GM21825 (cell line): ENCODE data around the gene TEX22.
A peak's percentile ranks its signal among the peaks of the same experiment; 100 is the strongest.

Experiments
- ATAC-seq: cut with Tn5 transposase; IDR thresholded peaks from one replicate; pipeline ENCODE4 v1.9.1; 2021; ENCODE audit warnings: mild to moderate bottlenecking, moderate library complexity; ENCODE audit not compliant: unreplicated experiment

The TEX22 gene

DNA sequence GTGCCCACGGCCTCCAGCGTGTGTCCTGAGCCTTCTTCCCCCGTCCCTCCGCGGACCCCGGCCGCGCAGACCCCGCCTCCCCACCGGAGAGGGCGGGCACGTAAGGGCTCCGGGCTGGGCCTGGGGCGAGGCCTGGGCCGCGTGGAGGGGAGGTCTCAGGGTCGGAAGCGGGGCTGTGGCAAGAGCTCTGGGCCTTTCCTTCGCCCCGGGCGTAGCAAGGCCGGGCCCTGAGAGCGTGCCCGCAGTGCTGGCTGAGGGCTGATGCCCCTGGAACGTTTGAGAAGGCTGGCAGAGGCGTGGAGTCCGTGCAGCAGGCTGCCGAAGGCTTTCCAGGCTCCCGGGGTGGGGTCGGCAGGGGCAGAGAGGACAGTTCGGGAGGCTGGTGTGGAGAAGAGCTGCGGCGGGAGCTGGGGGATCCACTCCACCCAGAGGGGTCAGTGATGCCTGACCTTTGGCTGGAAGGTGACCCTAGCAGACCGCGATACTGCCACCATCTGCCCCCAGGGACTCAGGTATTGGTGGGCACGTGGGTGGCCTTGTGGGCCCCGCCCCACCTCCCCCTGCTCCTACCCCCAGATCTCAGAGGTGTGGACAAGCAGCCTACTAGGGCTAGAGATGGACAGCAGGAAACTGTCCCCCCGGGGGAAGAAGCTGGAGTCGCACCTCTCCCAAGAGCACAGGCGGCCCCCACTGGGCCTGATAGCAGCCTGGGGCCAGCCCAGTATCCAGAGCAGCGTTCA lies 558 bp downstream of the TEX22 start:
- peak; percentile 19 for ATAC-seq

DNA sequence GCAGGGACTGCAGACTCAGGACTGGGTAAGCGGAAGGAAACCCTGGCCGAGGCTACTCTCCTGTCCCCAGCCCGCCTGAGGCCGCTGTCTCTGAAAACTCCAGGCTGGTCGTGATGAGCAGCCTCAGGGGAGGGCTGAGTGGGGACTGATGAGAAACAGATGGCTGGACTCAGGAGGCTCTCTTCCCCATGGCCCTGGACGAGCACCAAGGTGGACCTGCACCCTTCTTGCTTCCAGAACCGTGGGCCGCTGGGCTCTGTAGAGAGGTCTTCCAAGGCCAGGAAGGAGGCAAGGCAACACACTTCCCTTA lies 1.1 kb downstream of the TEX22 start:
- no peak for ATAC-seq

DNA sequence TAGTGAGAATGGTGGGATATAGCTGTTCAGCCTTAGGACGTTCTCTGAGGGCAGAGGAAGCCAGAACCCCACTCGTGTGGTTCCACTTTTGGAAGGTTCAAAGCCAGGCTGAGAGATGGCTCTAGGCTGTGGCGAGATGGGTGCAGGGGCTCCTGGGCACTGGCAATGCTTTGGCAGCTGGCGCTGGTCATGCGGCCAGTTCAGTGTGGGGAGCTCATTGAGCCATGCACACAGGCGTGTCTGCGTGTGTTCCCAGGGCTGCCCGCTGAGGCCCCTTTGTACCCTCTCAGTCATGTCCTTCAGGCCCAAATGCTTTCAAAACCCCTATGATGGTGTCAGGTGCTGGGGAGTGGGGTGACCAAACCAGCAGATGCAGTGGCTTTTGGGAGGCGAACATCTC lies 1.7 kb downstream of the TEX22 start:
- ATAC-seq = no peak

DNA sequence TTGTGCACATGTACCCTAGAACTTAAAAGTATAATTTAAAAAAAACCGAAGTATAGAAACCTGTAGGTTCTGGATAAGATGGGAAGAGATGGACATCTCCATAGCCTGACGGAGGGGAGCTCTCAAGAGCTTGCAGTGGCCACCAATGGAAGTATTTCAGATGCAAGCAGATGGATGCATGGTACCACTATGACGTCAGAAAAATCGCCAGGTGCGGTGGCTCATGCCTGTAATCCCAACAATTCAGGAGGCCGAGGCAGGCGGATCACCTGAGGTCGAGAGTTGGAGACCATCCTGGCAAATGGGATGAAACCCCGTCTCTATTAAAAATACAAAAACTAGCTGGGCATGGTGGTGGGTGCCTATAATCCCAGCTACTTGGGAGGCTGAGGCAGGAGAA lies 3.4 kb downstream of the TEX22 start:
- no peak for ATAC-seq

DNA sequence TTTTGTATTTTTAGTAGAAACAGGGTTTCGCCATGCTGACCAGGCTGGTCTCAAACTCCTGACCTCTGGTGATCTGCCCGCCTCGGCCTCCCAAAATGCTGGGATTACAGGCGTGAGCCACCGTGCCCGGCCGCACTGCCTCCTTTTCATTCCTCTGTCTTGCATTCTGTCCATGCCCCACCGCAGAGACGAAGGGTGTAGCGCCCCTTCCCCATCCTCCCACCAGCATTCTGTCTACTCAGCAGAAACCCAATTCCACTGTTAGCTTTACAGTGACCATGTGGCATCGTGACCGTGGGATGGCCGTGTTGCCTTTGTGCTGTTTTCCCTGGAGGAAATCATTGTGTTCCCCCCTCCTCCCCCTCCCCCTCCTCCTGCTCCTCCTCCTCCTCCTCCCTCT lies 10.3 kb downstream of the TEX22 start:
- no peak for ATAC-seq

DNA sequence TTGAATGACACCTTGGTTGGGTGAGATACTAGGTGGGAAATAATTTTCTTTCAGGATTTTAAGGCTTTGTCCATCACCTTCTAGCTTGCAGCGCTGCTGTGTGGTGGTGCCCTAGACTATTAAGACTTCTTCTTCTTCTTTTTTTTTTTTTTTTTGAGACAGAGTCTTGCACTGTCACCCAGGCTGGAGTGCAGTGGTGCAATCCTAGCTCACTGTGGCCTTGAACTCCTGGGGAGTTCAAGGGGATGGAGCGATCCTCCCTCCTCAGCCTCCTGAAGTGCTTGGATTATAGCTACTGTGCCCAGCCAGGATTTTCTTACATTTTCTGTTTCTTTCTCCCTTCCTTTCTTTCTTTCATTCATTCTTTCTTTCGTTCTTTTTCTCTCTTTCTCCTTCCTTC lies 11.0 kb downstream of the TEX22 start:
- no peak for ATAC-seq

DNA sequence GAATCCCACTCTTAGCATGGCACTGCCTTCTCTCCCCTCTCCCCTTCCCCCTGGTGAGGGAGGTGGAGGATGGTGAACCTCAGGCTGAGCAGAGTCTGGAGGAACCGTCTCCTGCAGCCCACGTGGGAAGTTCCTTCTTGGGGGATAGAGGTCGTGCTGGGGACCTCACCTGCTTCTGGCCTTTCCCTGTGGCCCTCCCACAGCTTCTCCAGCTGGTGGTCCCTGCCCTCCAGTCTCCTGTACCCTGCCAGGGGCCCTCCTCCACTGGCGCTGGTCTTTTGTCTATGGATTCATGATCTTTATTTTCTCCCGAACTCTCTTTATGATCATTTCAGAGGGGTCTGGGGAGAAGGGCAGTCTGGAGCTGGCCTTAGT lies 12.3 kb downstream of the TEX22 start:
- ATAC-seq = no peak

DNA sequence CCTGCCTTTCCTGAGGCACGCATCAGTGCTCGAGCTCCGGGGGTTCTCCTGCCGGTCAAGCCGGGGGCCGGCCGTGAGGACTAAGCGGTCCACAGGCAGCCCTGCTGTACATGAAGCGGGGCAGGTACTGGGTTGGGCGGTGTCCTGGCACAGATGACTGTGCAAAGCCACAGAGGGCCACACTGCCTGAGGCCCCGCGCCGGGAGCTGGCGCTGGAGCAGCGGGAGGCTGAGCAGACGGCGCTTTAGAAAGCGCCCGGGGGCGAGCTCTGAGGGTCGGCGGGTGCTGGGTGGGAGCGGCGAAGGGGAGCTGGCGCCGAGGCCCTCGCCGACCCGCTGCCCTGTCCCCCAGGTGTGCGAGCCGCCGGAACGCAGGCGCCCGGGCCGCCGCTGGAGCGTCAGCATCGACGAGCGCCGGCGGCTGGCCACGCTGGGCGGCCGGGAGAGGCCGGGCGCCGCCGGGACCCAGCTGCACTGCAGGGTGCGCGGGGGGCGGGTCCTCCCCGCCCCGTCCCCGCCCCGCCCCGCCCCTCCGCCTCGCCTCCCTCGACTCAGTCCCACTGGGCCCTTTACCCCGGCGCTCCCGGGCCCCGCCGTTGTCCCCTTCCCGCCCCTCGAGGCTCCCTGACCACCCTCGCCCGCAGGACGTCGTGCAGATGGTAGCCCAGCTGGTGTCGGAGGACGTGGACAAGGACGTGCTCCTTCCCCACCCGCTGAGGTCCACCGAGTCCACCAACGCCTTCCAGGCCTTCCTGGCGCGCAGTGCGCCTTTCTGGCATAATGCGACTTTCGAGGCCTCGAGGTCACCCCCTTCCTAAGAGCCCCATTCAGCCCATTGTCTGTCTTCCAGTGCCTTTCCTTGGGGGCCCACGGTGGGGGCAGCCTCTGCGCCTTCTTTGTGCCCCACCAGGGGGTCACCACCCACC lies 12.9 kb downstream of the TEX22 start:
- no peak for ATAC-seq

DNA sequence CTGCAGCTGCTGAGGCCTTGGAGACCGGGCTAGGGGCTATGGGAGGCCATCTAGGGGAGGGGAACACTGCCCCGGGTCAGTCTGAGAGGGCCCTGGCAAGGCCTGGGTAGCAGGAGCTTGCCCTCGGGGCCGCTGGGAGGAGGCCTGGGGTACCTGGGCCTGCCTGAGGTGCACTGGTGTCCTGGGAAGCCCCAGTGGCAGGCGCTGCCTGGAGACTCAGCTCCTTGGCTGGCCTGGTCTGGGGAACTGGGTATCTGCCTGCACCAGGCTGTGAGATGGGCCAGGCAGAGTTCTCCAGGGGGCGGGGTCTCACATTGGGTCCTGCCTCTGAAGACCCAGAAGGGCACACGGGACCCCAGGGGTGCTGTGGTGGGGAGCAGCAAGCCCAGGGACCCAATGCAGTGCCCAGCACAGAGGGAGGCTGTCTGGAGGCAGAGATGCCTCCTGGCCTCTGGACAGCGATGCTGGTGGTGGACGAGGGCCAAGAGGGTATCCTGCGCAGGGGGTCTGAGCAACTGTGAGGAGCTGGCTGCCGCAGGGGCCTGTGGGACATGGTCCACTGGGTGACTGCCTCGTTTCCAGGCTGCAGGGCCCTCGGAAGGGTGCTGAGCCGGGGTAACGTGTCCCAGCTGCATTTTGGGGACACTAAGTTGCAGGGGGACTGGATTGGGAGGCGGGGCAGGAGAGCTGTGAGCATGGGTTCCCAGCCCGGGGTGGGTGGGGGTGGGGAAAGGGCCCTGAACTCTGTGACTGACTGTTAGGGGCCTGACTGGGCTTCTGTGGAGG lies 13.8 kb downstream of the TEX22 start:
- no peak for ATAC-seq

DNA sequence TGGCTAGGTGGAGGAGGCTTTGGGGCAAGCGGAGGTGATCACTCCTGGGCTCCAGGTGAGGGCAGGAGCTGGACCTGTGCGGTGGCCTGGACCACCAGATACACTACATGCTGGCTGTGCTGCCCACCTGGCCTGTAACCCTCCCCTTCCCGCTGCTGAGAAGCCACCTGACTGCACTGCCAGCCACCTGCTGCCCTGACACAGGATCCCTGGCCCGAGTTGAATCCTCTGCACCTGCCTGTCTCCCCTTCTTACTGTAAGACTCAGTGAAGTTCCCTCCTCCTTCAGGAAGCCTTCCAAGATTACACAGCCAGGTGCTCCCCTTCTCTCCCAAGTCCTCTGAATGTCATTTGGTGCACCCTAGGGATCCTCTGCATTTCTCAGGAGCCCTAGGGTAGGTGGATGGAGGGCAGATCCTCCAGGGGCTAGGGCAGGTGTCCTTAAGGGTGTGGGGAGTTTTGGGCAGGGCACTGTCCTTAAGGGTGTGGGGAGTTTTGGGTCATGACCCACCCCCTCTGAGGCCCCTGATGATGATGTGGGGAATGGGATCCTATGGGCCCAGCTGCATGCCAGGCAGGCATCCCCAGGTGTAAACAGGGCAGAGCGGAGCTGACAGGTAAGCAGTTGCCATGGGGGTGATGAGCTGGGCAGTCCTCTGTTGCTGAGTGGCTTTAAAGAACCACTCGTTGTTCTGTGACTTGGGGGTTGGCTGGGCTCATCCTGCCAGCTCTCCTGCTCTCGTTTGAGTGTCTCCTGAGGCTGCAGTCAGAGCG lies 14.6 kb downstream of the TEX22 start:
- ATAC-seq = no peak

DNA sequence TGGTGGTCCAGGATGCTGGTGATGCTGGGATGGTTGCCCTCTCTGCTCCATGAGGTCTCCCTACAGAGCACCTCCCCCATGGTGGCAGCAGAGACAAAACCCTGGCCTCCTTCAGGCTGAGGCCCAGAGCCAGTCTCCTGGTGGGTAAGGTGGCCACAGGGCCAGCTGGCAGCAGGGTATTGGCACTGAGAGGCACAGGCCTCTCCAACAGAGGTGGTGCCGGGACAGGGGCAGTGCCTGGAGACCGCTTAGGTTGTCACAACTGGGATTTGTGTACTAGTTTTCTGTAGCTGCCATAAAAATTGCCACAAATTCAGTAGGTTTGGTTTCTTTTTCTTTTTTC lies 15.2 kb downstream of the TEX22 start:
- no peak for ATAC-seq

DNA sequence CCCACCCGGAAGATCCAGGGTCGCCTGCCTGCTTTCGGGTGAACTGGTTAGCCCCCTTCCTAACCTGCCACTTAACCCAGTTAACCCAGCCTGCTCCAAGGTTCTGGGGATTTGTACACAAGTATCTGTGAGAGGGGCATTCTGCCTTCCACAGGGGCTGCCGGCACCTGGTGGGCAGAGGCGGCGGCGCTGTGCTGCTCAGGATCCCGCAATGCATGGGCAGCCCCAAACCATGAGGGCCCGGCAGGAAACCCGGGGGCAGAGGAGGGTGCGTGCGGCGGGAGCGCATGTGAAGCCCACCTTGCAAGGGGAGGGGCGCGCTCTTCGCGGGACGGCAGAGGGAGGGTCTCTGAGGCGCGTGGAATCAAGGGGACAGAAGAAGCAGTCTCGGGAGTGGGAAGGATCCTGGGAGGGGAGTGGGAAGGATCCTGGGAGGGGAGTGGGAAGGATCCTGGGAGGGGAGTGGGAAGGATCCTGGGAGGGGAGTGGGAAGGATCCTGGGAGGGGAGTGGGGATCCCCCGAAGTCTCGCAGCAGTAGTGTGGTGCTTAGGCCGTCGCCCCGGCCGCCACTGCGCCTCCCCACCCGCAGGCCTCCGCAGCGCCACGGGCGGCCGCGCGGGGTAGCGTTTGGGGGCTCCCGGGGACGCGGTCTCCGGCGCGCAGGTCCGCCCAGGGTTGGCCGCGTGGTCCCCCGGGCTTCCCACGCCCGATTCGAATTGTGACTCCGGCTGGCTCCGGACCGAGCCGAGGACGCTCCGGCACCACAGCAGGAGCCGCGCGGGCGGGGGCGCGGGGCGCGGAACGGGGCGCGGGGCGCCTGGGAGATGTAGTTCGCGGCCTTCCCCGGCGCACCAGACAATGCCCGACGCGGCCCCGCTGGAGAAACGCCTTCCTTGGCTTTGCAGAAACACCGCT lies 16.4 kb downstream of the TEX22 start:
- peak; percentile 69 for ATAC-seq

DNA sequence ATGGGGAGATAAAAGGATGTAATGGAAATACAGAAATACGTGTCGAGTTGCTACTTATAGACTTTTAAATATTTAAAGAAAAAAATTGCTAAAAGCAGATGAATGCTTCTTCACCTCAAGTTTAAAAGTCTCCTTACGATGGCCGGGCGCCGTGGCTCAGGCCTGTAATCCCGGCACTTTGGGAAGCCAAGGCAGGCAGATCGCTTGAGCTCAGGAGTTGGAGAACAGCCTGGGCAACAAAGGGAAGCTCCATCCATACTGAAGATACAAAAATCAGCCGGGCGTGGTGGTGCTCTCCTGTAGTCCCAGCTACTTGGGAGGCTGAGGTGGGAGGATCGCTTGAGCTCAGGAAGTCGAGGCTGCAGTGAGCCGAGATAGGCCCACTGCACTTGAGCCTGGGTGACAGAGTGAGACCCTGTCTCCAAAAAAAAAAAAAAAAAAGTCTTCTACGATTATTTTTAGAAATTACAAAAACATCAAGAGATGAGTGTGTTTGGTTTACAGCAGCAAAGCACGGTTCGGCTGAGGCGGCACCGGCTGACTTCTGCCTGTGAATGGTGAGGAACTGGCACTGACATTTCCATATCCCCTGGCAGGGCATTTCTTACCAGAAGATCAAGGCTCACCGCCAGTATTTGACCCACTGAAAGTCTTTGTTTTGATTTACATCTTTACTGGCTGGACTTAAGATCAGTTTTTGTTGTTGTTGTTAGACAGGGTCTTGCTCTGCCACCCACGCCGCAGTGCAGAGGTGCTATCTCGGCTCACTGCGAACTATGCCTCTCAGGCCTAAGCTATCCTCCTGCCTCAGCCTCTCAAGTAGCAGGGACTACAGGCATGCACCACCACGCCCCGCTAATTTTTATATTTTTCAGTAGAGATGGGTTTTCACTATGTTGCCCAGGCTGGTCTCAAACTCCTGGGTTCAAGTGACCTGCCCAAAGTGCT lies 17.4 kb downstream of the TEX22 start:
- ATAC-seq = no peak

DNA sequence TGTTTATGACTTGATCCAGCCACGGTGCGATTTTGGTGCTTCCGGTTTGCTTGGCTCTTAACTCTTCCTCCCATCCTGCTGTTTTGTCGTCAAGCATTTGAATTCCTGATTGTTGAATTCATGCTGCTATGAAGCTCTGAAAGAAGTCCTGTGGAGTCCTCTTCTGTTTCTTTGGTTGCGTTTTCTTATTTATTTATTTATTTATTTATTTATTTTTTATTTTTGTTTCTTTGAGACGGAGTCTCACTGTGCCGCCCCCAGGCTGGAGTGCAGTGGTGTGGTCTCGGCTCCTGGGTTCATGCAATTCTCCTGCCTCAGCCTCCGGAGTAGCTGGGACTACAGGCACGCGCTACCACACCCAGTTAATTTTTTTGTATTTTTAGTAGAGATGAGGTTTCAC lies 18.3 kb downstream of the TEX22 start:
- no peak for ATAC-seq

DNA sequence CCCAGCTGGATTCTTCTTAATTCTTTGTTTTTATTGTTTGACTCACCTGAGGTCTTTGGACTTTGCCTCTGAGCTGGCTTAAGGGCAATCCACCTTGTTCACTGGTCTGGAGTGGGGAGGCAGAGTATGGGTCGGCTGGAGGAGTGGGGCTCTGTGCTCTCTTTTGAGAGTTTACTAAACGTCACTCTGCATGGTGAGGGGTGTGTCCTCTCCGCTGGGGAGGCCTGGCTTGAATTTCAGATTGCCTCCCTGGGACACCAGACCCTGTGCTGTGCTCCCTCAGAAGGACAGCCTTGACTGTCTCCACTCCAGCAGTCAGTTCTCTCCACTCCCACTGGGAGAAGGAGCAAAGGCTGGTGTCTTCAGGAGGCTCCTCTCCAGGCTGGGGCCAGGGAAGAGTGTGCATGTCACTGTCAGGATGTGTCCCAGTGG lies 19.4 kb downstream of the TEX22 start:
- no peak for ATAC-seq

DNA sequence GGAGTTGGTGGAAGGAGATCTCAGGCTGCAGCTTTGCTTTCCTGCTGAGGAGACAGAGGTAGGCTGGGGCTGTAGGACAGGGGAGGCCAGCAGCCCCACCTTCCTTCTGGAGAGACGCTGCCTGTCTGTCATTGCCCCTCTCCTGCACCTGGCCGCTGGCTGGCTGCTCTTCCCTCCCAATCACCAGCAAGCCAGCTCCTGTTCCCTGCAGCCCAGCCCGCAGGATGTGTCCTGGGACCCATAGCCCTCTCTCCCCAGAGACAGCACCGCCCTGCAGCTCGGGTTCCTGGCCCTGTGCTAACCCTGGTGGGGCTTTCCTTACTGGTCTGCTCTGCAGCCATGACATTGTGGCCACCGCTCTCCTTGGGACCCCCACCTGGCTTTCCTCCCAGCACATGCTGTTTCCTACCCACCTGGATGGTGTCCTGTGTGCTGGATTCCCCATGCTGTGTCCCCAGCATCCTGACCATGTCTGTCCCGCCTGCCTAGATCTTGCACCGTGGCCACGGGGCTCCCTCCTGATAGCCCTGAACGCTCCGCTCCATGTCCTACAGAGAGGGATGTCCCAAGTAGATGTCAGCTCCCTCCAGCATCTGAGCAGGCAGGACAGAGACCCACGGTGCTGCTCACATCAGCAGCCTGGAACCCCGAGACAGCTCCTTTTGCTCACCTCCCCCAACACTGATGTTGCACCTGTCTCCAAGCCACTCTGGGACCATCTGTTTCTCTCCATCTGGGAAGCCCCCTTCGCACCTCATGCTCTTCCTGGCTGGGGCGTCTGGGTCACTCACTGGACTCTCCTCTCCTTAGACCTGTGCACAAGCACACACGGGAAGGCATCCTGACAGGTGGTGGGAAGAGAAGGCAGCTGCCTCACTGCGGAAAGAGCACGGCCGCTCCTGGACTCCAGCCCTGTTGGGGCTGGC lies 20.2 kb downstream of the TEX22 start:
- ATAC-seq = no peak

DNA sequence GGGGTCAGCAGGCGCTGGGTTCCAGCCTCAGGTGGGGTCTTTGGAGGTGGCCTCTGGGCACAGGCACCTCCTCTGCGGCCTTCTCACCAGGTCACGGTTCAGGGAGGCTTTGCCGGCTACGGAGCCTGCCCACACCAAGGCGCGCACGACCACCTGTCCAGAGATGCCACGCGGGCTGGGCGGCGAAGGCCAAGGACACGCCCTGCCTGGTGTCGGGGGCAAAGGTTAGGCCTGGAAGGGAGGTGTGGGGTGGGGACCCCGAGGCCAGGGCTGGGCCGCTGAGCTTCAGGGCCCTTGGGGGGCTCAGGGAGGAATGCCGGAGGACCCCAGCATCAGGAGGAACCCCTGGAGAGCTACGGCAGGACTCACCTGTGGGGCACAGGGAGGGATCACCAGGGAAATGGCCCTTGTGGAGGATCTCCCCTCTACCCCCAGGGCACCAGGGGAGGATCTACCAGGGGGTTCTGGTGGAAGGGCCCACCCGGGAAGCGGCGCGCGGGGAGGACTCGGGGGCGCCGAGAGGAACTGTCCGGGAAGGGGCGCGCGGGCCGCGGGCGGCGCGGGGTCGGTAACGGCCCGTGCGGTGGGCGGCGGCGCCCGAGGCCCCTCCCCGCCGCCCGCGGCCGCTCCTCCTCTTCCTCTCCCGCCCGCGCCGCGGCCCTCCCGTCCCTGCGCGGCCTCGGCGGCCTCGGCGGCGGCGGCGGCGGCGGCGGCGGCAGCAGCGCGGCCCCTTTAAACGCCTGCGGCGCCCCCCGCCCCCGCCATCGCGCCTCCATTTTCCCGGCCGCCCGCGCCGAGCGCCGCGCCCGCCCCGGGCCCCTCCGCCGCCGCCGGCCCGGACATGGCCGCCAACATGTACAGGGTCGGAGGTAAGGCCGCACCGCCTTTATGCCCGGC lies 21.1 kb downstream of the TEX22 start, which contains the start of gene MTA1:
Gene MTA1, plus strand, starts transcription at position 633 of the 897 bp plus-strand sequence. Its CDS starts 209 bp downstream, at position 842.
- no peak for ATAC-seq
